MM.1S (cell line): ENCODE results near the gene GARIN5A.

Experiments used
- EZH2phosphoT487 ChIP-seq: fragments of 300-600 bp; sonication (generic); IDR thresholded peaks from 2 replicates; pipeline ENCODE4 v1.6.1; 2018; ENCODE audit warnings: antibody characterized with exemption, low read length
- TF ChIP-seq, protein P1 (sequence below): fragments of 300-600 bp; sonication (generic); IDR thresholded peaks from 2 replicates; pipeline ENCODE4 v1.5.1; 2016; ENCODE audit warnings: antibody characterized with exemption, low read length, mixed read lengths

DNA sequence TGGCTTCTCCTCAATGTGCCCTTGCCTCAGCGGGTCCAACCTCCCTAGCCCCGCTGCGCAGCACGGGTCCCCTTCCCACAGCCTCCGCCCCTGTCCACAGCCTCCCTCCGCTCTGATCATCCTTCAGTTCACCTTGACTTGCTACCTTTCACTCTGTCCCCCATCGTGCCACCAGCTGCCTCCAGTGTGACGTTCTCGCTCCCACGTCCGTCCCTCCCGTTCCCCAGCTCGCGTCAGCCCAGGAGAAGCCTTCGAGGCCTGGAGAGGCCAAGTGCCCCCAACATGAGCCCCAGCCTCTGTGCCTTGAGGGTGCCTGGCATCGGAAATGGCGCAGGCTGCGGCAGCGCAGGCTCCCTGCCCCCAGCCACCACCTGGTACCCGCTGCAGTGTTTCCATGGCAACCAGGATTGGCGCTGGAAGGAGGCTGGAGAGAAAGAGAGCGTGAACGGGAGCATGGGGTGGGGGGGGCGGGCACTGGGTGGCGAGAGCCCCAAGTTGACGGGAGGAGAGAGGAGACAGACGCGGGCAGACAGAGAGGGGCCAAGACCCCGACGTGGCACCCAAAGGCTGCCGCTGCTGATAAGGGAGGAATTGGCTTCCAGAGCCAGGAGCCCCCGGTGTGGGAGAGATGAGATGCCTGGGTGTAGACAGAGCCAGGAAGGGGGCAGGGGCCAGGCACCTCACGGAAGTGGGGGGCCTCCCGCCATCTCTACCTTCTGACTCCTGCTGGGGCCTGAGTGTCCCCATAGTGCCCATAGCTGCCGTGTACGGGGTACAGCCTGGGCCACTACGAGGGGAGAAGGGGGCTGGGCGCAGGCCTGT lies 37.9 kb upstream of the GARIN5A start:
- no peak for TF ChIP-seq EZH2phosphoT487
- TF ChIP-seq, protein P1, sequence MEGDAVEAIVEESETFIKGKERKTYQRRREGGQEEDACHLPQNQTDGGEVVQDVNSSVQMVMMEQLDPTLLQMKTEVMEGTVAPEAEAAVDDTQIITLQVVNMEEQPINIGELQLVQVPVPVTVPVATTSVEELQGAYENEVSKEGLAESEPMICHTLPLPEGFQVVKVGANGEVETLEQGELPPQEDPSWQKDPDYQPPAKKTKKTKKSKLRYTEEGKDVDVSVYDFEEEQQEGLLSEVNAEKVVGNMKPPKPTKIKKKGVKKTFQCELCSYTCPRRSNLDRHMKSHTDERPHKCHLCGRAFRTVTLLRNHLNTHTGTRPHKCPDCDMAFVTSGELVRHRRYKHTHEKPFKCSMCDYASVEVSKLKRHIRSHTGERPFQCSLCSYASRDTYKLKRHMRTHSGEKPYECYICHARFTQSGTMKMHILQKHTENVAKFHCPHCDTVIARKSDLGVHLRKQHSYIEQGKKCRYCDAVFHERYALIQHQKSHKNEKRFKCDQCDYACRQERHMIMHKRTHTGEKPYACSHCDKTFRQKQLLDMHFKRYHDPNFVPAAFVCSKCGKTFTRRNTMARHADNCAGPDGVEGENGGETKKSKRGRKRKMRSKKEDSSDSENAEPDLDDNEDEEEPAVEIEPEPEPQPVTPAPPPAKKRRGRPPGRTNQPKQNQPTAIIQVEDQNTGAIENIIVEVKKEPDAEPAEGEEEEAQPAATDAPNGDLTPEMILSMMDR: no peak
